HepG2 (cell line): ENCODE measurements around the gene MT1G.
"Not testable (repeated sequence)": the region's sequence is repeated elsewhere in the genome, so short reads cannot be mapped to it uniquely, and the experiment has no call there.

Source experiments
- ATF2 ChIP-seq: sonication (generic); formaldehyde crosslinking; IDR thresholded peaks from 2 replicates; pipeline ENCODE4 v1.4.0; 2020; ENCODE audit warnings: missing genetic modification reagents
- CTCF ChIP-seq: sonication (generic); formaldehyde crosslinking; IDR thresholded peaks from 2 replicates; pipeline ENCODE4 v1.5.0; 2020; ENCODE audit warnings: mild to moderate bottlenecking, missing genetic modification reagents, moderate library complexity
- ELF1 ChIP-seq: sonication (generic); formaldehyde crosslinking; IDR thresholded peaks from 2 replicates; pipeline ENCODE4 v1.4.0; 2020; ENCODE audit warnings: missing genetic modification reagents
- RAD21 ChIP-seq: fragments of 450-650 bp; formaldehyde crosslinking; IDR thresholded peaks from 2 replicates; pipeline ENCODE4 v1.5.0; 2020; ENCODE audit warnings: mild to moderate bottlenecking
- RFX5 ChIP-seq: IDR thresholded peaks from 2 replicates; pipeline ENCODE4 v1.6.1; 2011; ENCODE audit warnings: low read depth, low read length, improper control_type of control experiment
- SP1 ChIP-seq, 2 experiments: fragments of 450-650 bp in 1 of 2; sonication (generic) in 1 of 2; formaldehyde crosslinking in 1 of 2; IDR thresholded peaks; 2 replicates each; pipeline versions ENCODE4 v1.4.0 to v1.6.1; 2016 to 2020; ENCODE audit warnings: missing genetic modification reagents in 1 of 2
- ZNF619 ChIP-seq: sonication (generic); formaldehyde crosslinking; IDR thresholded peaks from 2 replicates; pipeline ENCODE4 v1.4.0; 2020; ENCODE audit warnings: mild to moderate bottlenecking, missing genetic modification reagents
- ZNF768 ChIP-seq: sonication (generic); formaldehyde crosslinking; IDR thresholded peaks from 2 replicates; pipeline ENCODE4 v1.4.0; 2020; ENCODE audit warnings: missing genetic modification reagents

GRCh38 chr16:56665286-56666261, 2.3 kb downstream of the MT1G start:
- not testable (repeated sequence) for TF ChIP-seq RAD21 (CRISPR knock-in tag); ZNF619; SP1 (IDR thresholded peaks at IDR 0.05); SP1 (CRISPR knock-in tag; IDR thresholded peaks at IDR 0.05); ZNF768 (CRISPR knock-in tag); ATF2 (CRISPR knock-in tag); ELF1 (CRISPR knock-in tag); RFX5; CTCF (CRISPR knock-in tag)
